ENCODE measurements around the gene LCK. TPM values are rescaled to one million over a fixed set of nuclear protein-coding genes. Genes with fewer than 3 reads are reported as not detected.

The LCK gene
- total and polyA plus RNA-seq, 9 of the 15 experiments (the other 6 are each of a cell fraction or from before 2014, with no cell fraction given) = 0.04 to 0.47 (median 0.13) TPM; not detected in 6

- TF ChIP-seq NR4A1 (CRISPR knock-in tag; IDR thresholded peaks at IDR 0.05) (no peak), NR4A1 (tag; IDR thresholded peaks at IDR 0.05) (no peak), HMG20B (CRISPR knock-in tag; IDR thresholded peaks at IDR 0.05) (no peak), ILK (tag; IDR thresholded peaks at IDR 0.05; ENCODE audit: borderline replicate concordance, low read depth) (no peak), LEF1 (IDR thresholded peaks at IDR 0.05) (no peak), TARDBP (IDR thresholded peaks at IDR 0.05) (no peak), PHF21A (IDR thresholded peaks at IDR 0.05; ENCODE audit: borderline replicate concordance, low read depth) (no peak), E2F4 (CRISPR knock-in tag; IDR thresholded peaks at IDR 0.05; ENCODE audit: low read depth) (no peak), GTF2E2 (tag; IDR thresholded peaks at IDR 0.05) (no peak), THAP12 (CRISPR knock-in tag; IDR thresholded peaks at IDR 0.05) (no peak), ATF7 (IDR thresholded peaks at IDR 0.05) (peak; percentile 17; the same call in 1 of the 2 replicates), CTCF (IDR thresholded peaks at IDR 0.05 in 2 of 3, conservative IDR thresholded peaks at IDR 0.05 in 1 of 3; ENCODE audit: insufficient read depth in 2 of 3, low read depth in 1 of 3, low read length in 3 of 3) (peak; percentile 93 to 96 (median 96)), MAFF (IDR thresholded peaks at IDR 0.05; ENCODE audit: low read length) (no peak), ZNF354B (CRISPR knock-in tag; IDR thresholded peaks at IDR 0.05) (no peak), ZBTB17 (CRISPR knock-in tag; IDR thresholded peaks at IDR 0.05) (no peak)
These were observed 35.2 kb upstream of the LCK start (continued) for GRCh38 chr1:32215629-32216480.

Data from K562 (cell line).